ENCODE data around the gene BMX.

The BMX gene

GRCh38 chrX:15515931-15516330 lies 15.3 kb downstream of the BMX start:
- Histone ChIP-seq H3K4me3 (no peak overlapping the region), H3K27ac (no peak overlapping the region)
- DNase-seq (ENCODE audit: low spot score), result no peak
- TF ChIP-seq, protein P1, sequence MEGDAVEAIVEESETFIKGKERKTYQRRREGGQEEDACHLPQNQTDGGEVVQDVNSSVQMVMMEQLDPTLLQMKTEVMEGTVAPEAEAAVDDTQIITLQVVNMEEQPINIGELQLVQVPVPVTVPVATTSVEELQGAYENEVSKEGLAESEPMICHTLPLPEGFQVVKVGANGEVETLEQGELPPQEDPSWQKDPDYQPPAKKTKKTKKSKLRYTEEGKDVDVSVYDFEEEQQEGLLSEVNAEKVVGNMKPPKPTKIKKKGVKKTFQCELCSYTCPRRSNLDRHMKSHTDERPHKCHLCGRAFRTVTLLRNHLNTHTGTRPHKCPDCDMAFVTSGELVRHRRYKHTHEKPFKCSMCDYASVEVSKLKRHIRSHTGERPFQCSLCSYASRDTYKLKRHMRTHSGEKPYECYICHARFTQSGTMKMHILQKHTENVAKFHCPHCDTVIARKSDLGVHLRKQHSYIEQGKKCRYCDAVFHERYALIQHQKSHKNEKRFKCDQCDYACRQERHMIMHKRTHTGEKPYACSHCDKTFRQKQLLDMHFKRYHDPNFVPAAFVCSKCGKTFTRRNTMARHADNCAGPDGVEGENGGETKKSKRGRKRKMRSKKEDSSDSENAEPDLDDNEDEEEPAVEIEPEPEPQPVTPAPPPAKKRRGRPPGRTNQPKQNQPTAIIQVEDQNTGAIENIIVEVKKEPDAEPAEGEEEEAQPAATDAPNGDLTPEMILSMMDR (IDR thresholded peaks at IDR 0.05), result no peak

GRCh38 chrX:15522464-15522863 lies 21.9 kb downstream of the BMX start:
- Histone ChIP-seq H3K27ac (no peak overlapping the region), H3K4me3 (no peak overlapping the region)
- no peak for DNase-seq (ENCODE audit: low spot score)
- TF ChIP-seq, protein P1 (IDR thresholded peaks at IDR 0.05), result no peak

DNA sequence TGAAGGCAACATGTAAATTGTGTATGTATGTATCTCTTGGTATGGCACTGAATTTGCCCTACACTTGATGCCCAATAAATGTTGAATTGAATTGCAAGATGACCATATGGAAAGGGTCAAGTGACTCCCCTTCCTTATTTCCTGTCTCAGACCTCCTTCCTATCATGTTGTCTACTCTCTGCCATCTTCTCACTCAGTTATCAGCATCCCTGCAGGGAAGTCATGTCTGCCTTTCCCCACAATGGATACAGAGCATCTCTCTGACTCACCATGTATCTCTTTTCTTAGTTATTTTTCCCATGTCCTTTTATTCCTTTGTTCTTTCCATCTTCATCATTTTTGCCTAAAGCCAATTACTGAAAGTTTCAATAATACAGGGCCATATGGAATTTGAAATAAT lies 22.5 kb downstream of the BMX start:
- Histone ChIP-seq H3K4me3 (no peak overlapping the region), H3K27ac (no peak overlapping the region)
- DNase-seq (ENCODE audit: low spot score), result no peak
- TF ChIP-seq, protein P1 (IDR thresholded peaks at IDR 0.05), result no peak

DNA sequence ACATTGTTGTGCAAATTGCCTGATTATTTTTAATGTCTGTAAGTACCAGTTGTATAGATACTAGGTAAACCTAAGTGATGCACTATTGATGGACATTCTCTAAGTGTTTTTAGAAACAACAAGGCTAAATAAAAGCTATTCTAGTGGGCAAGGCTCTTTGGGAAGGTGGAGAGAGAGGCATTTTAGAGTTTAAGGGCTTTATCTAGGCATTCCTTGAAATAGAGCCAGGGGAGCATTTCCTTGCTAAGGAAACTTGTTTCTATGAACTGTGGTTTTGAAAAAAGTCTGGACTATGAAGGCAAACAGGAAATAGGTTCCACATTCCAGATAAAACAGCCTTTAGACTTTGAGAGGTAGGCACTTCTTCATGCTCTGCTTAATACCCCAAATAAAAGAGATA lies 23.8 kb downstream of the BMX start:
- no peak for DNase-seq (ENCODE audit: low spot score)
- TF ChIP-seq, protein P1 (IDR thresholded peaks at IDR 0.05), result no peak

GRCh38 chrX:15525664-15526416 lies 25.2 kb downstream of the BMX start:
- TF ChIP-seq, protein P1 (IDR thresholded peaks at IDR 0.05), result no peak
- H3K27ac ChIP-seq, result no peak overlapping the region
- no peak for DNase-seq (ENCODE audit: low spot score)
- no peak overlapping the region for H3K4me3 ChIP-seq

More for the DNA sequence above, 23.8 kb downstream of the BMX start:
- Histone ChIP-seq H3K27ac (no peak overlapping the region), H3K4me3 (no peak overlapping the region)

DNA sequence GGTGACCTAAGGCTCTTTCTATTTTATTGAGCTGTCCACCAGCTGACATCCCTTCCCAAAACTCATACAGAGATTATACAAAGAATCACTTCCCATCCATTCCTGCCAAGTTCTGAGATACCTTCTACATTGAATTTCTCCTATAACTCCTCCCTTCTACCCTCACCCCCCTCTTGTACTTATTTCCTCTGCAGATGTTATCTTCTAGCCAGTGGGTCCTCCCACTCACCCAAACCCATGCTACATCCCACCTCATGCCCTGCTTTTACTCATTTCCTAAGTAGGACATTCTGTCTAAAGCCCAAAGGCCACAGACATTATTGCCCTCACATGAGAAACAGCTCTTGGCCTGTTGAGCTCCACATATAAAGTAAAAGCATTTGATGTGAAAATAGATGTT lies 28.6 kb downstream of the BMX start:
- Histone ChIP-seq H3K4me3 (no peak overlapping the region), H3K27ac (no peak overlapping the region)
- TF ChIP-seq, protein P1 (IDR thresholded peaks at IDR 0.05), result no peak
- DNase-seq (ENCODE audit: low spot score), result no peak

- Histone ChIP-seq H3K4me3 (no peak overlapping the region), H3K27ac (no peak overlapping the region)
- TF ChIP-seq, protein P1 (IDR thresholded peaks at IDR 0.05), result no peak
- DNase-seq (ENCODE audit: low spot score), result no peak
Measured at GRCh38 chrX:15530318-15530717, 29.7 kb downstream of the BMX start.
